GM18858 (cell line): ENCODE measurements around the gene MID2.
"Not testable (repeated sequence)": the region's sequence is repeated elsewhere in the genome, so short reads cannot be mapped to it uniquely, and the experiment has no call there.

Source experiments
- ATAC-seq: cut with Tn5 transposase; IDR thresholded peaks from one replicate; pipeline ENCODE4 v1.9.1; 2021; ENCODE audit not compliant: unreplicated experiment

Gene MID2

DNA sequence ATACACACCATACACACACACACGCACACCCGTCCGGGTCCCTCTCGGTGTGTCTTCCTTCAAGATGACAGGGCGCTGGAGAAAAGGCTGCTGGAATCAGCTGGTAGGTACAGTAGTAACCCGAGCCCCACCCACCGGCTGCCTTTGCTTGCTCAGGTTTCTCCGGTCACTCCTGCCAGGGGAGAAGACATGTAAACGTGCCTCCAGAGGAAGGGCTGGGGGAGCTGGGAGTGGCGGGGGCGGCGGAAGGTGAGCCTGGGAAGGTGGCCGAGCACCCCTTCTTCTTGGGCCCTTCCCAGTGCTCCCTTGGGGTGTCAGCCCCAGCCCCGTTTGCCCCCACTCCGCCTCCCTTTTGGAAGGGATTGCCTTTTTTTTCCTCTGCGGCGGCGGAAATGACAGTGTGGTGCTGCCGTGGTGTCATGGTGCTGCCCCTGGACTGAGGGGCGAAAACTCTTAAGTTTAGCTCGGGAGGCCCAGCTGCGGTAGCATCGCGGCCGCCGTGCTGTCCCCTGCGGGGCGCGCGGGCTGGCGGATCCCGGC, at the start of gene MID2:
TSS of gene MID2 (plus strand) at position 169 of the 540 bp plus-strand sequence. CDS start 561 bp downstream, outside the sequence.
- no peak for ATAC-seq

GRCh38 chrX:107776649-107777535, 48.8 kb upstream of the MID2 start:
- peak; percentile 79 for ATAC-seq

- no peak for ATAC-seq
Observed at GRCh38 chrX:107777536-107777832, 48.2 kb upstream of the MID2 start, which contains the start of gene NCBP2L. Gene NCBP2L (plus strand): TSS chrX:107777733. CDS start chrX:107794221, 16,488 bp downstream.

GRCh38 chrX:107780525-107780924, 45.1 kb upstream of the MID2 start:
- ATAC-seq: no peak

DNA sequence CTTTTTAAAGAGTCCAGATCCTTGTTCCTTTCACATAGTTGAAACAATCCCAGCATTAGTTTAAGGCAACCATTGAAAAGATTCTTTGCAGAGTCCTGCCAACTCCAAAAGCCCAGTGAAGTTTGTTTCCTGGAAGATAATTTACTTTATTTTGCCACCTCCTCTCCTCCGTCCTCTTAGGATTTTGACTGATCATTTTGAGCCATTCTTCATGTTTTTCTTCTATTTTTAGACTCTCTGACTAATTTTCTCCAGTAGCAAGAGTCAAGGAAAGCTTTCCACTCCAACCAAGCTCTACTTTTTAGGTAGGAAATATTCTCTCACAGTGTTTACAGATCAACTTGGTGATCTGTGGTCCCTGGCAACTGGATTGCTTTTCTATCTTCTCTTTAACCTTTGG, 37.8 kb upstream of the MID2 start:
- no peak for ATAC-seq

GRCh38 chrX:107804427-107804826, 21.2 kb upstream of the MID2 start:
- ATAC-seq: no peak

- no peak for ATAC-seq
Observed at GRCh38 chrX:107805179-107805578, 20.5 kb upstream of the MID2 start.

DNA sequence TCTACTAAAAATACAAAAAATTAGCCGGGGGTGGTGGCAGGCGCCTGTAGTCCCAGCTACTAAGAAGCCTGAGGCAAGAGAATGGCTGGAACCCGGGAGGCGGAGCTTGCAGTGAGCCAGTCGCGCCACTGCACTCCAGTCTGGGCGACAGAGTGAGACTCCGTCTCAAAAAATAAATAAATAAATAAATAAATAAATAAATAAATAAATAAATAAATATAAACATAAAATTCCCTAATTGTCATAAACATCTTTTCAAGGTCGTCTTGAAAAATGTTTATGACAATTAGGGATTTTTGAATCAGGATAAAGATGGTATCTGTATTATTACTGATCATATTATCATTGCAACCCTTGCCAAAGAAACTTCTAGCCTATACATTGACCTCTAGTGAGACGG, 15.6 kb upstream of the MID2 start:
- ATAC-seq: not testable (repeated sequence)

DNA sequence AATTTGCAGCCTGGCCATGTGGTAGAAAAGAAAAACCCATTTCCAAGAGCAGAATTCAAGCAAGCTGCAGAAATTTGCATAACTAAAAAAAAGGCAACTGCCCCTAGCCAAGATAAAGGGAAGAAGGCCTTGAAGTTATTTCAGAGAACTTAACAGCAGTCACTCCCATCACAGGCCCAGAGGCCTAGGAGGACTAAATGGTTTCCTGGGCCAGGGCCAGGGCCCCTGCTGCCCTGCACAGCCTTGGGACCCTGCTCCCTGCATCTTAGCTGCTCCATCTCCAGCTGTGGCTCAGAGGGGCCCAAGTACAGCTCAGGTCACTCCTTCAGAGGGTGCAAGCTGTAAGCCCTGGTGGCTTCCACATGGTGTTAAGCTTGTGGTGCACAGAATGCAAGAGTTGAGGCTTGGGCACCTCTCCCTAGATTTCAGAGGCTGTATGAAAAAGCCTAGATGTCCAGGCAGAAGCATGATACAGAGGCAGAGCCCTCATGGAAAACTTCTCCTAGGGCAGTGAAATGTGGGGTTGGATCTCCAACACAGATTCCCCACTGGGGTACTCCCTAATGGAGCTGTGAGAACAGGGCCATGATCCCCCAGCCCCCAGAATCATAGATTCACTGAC, 6.7 kb upstream of the MID2 start:
- ATAC-seq: no peak

GRCh38 chrX:107823042-107823441, 2.6 kb upstream of the MID2 start:
- no peak for ATAC-seq

GRCh38 chrX:107823456-107823855, 2.2 kb upstream of the MID2 start:
- ATAC-seq: no peak

- no peak for ATAC-seq
Observed at GRCh38 chrX:107826238-107827029, 768 bp downstream of the MID2 start.

DNA sequence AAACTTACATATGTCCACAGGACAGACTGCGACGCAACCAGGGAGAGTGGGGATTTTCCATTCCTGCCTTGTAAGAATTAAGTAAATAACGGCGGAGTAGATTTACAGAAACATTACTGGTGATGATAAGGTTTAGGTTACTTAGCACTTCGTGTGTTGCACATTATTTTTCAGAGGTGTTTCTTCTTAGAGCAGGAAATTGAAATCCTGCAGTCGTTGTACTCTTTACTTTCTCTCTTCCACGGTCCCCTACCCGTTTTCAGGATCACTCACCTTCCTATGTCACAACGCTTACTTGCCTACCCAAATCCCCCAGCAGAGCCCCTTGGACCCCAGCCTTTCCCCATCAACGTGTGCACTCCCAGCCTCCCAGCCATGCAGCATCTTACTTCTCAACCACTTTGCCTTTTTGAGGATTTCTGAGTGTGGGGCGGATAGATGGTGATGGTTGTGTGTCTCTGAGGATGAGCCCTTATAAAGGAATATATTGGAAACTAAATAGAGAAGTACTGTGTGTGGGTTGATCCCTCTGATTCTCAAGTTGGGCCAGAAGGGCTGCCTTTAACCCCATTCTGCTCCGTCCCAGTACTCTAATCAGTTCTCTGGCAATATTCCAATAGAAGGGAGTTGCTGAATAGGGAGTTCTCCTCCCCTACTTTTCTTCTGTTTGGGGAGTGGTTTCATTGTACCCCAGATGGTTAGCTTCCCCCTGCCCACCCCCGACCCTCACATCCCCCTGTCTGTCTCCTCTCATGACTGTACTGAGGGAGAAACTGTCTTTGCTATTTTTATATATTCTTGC, 1.6 kb downstream of the MID2 start:
- ATAC-seq: no peak

- ATAC-seq: no peak
Observed at GRCh38 chrX:107827852-107828251, 2.2 kb downstream of the MID2 start.

- no peak for ATAC-seq
Observed at GRCh38 chrX:107829878-107830277, 4.2 kb downstream of the MID2 start.

DNA sequence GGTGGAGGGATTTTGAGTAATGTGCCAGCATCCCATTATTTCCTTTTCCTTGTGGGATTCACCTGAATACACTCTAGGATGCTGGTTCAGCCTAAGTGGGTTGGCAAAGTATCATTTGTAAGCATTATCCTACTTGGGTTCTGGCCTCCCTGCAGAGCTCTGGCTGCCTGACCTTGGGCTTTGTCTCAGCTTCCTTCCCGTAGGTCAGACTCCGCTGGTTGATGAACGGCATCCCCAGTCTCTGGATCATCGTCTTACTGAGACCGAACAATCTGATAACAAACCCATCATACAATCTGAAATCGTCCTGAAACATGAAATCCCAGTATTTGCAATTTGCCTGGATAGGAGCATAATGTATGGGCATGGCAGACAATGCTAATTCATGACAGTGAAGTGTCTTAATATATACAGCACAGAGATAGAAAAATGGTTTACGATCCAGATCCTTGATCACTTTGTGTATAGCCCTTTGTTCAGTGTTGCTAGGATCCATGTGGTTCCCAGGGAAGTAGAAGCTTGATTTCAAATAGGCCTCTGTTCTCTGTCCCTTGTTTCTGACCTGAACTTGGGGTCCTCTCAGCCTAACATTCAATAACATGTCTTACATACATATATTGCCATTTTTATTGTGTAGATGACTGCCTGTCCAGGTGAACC, 5.5 kb downstream of the MID2 start:
- ATAC-seq: no peak

DNA sequence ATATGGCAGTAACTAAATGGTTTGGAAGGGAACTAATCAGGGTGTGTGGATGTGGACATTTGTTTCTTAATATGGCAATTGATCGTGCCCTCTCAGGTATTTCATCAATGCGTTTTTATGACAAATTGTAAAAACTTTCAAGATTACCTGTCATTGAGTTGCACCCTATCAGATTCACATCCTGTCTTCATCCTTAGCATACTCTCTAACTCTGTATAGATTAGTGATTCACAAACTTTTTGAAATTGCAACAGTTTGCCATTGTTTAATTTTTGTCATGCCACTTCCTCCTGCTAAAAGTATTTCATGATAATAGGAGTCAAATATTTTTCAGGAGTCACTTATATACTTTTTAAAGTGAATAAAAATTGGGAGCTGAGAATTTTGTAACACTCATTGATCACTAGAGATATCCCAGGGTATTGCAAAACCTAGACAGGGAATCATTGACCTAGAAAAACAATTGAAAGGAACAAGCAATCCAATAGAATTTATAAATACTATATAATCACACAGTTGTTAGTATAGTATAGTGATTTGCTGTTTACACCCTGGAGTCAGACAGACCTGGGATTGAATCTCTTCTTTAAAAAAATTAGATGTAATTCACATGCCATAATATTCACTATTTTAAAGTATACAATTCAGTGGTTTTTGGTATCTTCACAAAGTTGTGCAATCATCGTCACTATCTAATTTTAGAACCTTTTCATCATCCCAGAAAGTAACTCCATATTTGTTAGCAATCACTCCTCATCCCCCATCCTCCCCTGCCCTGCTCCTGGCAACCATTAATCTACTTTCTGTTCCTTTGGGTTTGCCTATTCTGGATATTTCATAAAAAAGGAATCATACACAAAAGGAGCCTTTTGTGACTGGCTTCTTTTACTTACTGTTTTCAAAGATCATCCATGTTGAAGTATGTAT, 8.9 kb downstream of the MID2 start:
- ATAC-seq: no peak

- no peak for ATAC-seq
Observed at GRCh38 chrX:107836958-107837357, 11.3 kb downstream of the MID2 start.

DNA sequence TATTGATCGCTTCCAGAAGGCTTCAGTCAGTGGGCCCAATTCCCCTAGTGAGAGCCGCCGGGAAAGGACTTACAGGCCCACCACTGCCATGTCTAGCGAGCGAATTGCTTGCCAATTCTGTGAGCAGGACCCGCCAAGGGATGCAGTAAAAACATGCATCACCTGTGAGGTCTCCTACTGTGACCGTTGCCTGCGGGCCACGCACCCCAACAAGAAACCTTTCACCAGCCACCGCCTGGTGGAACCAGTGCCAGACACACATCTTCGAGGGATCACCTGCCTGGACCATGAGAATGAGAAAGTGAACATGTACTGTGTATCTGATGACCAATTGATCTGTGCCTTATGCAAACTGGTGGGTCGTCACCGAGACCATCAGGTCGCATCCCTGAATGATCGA, 15.3 kb downstream of the MID2 start:
- ATAC-seq: no peak
